HEK293T (cell line): ENCODE measurements around the gene BFSP2.

Experiments used
- CTCF ChIA-PET: fragments of 350-600 bp; formaldehyde crosslinking; extraction: SDS; loops from one replicate; lab custom pipeline; 2021; ENCODE audit warnings: antibody characterized with exemption, inconsistent platforms; lab: Yijun Ruan, JAX
- POLR2A ChIA-PET: fragments of 350-600 bp; formaldehyde crosslinking; extraction: SDS; loops from one replicate; lab custom pipeline; 2020; ENCODE audit warnings: antibody characterized with exemption, inconsistent platforms; lab: Yijun Ruan, JAX
- DNase-seq: peaks from one replicate; pipeline ENCODE4 v3.0.0; 2012; ENCODE audit warnings: mixed read lengths; ENCODE audit errors: extremely low spot score
- ARNT ChIP-seq: fragments of 450-650 bp; IDR thresholded peaks from 2 replicates; pipeline ENCODE4 v1.6.1; 2017; ENCODE audit warnings: mild to moderate bottlenecking
- BHLHE40 ChIP-seq: fragments of 450-650 bp; IDR thresholded peaks from 2 replicates; pipeline ENCODE4 v1.6.1; 2016; ENCODE audit warnings: mild to moderate bottlenecking, moderate library complexity, borderline replicate concordance
- CTBP1 ChIP-seq: fragments of 450-650 bp; IDR thresholded peaks from 2 replicates; pipeline ENCODE4 v1.6.1; 2016; ENCODE audit warnings: borderline replicate concordance
- ELF4 ChIP-seq: fragments of 450-650 bp; IDR thresholded peaks from 2 replicates; pipeline ENCODE4 v1.6.1; 2017; ENCODE audit warnings: antibody characterized with exemption
- FOXA1 ChIP-seq: fragments of 450-650 bp; IDR thresholded peaks from 2 replicates; pipeline ENCODE4 v1.6.1; 2016; ENCODE audit warnings: mild to moderate bottlenecking
- FOXK2 ChIP-seq: fragments of 450-650 bp; IDR thresholded peaks from 2 replicates; pipeline ENCODE4 v1.6.1; 2016; ENCODE audit warnings: mild to moderate bottlenecking
- FOXM1 ChIP-seq: fragments of 450-650 bp; IDR thresholded peaks from 2 replicates; pipeline ENCODE4 v1.6.1; 2017; ENCODE audit warnings: mild to moderate bottlenecking, borderline replicate concordance
- HDGF ChIP-seq: fragments of 450-650 bp; IDR thresholded peaks from 2 replicates; pipeline ENCODE4 v1.6.1; 2017; ENCODE audit warnings: antibody characterized with exemption, borderline replicate concordance
- L3MBTL2 ChIP-seq: fragments of 450-650 bp; conservative IDR thresholded peaks from 2 replicates; pipeline ENCODE4 v1.6.1; 2016; ENCODE audit warnings: mild to moderate bottlenecking
- LEF1 ChIP-seq: fragments of 450-650 bp; IDR thresholded peaks from 2 replicates; pipeline ENCODE4 v1.6.1; 2017; ENCODE audit warnings: mild to moderate bottlenecking, borderline replicate concordance
- NFRKB ChIP-seq: fragments of 450-650 bp; IDR thresholded peaks from 2 replicates; pipeline ENCODE4 v1.6.1; 2016; ENCODE audit warnings: mild to moderate bottlenecking, moderate library complexity
- SP1 ChIP-seq: fragments of 450-650 bp; IDR thresholded peaks from 2 replicates; pipeline ENCODE4 v1.6.1; 2017
- SUZ12 ChIP-seq: fragments of 450-650 bp; IDR thresholded peaks from 2 replicates; pipeline ENCODE4 v1.6.1; 2016; ENCODE audit warnings: mild to moderate bottlenecking
- TARDBP ChIP-seq: fragments of 450-650 bp; IDR thresholded peaks from 2 replicates; pipeline ENCODE4 v1.6.1; 2016
- ZNF384 ChIP-seq: fragments of 450-650 bp; IDR thresholded peaks from 2 replicates; pipeline ENCODE4 v1.6.1; 2016
- TF ChIP-seq, protein P1 (sequence below): fragments of 450-650 bp; IDR thresholded peaks from 2 replicates; pipeline ENCODE4 v1.6.1; 2016

Gene BFSP2

DNA sequence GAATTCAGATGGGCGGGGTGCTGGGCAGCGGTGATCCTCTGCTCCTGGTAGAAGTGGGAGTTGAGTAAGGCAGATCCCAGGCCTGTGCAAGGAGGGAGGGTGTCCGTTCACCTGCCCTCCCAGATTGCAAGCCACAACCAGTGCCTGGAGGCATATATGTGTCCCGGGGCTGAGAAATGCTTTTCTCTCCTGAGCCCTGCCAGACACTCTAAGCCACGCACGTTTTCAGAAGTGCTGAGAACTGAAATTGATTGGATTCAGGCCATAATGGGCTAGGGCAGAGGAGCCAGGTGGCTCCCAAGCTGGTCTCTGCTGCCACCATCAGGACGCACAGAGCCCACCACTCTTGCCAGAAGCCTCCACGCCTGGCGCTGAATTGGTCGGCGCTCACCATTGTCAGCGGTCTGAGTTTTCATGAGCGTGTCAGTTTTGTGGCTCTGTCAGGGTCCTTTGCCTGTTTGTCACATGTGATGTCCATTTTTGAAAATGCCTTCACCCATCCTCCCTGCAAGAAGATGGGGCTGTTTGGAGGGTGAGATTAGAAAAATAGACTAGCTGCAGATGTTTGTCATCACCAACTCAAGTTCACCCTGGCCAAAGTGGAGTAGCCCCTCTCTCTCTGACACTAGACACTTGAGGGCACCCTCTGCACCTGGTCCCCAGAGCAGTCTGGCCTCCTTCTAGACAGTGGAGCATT is 15.4 kb upstream of the BFSP2 start:
- POLR2A ChIA-PET: no interaction called here
- TF ChIP-seq FOXA1: no peak
- TF ChIP-seq SUZ12: no peak
- TF ChIP-seq FOXK2: no peak
- TF ChIP-seq CTBP1: no peak
- TF ChIP-seq HDGF: no peak
- TF ChIP-seq FOXM1: no peak
- TF ChIP-seq BHLHE40: no peak
- TF ChIP-seq, protein P1, sequence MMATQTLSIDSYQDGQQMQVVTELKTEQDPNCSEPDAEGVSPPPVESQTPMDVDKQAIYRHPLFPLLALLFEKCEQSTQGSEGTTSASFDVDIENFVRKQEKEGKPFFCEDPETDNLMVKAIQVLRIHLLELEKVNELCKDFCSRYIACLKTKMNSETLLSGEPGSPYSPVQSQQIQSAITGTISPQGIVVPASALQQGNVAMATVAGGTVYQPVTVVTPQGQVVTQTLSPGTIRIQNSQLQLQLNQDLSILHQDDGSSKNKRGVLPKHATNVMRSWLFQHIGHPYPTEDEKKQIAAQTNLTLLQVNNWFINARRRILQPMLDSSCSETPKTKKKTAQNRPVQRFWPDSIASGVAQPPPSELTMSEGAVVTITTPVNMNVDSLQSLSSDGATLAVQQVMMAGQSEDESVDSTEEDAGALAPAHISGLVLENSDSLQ: no peak
- TF ChIP-seq LEF1: no peak
- TF ChIP-seq ELF4: no peak
- no peak for TF ChIP-seq L3MBTL2
- no peak for TF ChIP-seq ZNF384
- TF ChIP-seq NFRKB: no peak
- TF ChIP-seq SP1: no peak
- TF ChIP-seq TARDBP: no peak
- TF ChIP-seq ARNT: no peak
- CTCF ChIA-PET: interaction anchor here (0.7 to 1.4 kb wide), 4 partner anchors 9 to 658 kb away, joined by 3 to 5 read pairs (median 4); no protein-coding TSS in a partner anchor
- peak; percentile 80 for DNase-seq

DNA sequence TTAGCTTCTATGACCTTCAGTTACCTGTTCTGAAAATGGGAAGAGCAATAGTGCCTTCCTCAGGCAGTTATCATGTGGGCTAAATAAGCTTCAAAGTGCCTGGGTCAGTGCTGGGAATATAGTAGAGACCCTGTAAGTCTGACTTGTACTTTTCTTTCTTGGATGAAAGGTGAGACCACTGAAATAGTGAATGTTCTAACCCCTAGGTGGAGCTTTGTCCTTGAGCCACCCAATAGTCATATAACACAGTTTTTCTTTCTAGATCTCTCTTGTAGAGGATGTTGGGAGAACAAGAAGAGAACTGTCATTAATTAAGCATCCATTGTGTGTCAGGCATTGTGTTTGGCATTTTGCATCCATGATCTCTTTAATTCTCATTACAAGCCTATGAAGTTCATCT is 13.0 kb upstream of the BFSP2 start:
- TF ChIP-seq ARNT (no peak), L3MBTL2 (no peak)
- ChIA-PET CTCF (interaction anchor here (0.8 to 1.4 kb wide), 3 partner anchors 34 to 656 kb away, joined by 3 to 6 read pairs (median 4); no protein-coding TSS in a partner anchor), POLR2A (no interaction called here)
- no peak for DNase-seq

DNA sequence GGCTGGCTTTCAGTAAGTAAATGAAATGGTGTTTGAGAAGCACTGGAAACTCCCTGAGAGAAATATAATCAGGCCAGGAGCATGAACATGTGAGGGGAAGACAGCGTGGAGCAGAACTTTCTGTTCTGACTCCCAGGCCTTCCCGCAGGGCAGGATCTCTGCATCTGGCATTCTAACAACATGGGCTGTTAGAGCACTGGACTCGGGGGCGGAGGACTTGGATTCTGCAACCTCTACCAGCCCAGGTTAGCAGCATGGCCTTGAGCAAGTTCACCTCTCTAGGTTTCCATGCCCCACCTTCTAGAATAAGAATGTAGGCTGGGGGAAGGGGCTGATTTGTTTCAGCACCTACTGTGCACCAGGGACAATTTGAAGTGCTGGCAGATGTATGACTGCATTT is 12.5 kb upstream of the BFSP2 start:
- POLR2A ChIA-PET: no interaction called here
- no peak for DNase-seq
- TF ChIP-seq FOXM1 (no peak), SUZ12 (no peak), L3MBTL2 (no peak), FOXK2 (no peak), CTBP1 (no peak), NFRKB (no peak), TARDBP (no peak), BHLHE40 (no peak), LEF1 (no peak), FOXA1 (no peak), ZNF384 (no peak), ARNT (no peak), ELF4 (no peak), HDGF (no peak), SP1 (no peak)
- TF ChIP-seq, protein P1: no peak
- CTCF ChIA-PET: interaction anchor here (0.6 to 1.4 kb wide), 4 partner anchors 34 to 656 kb away, joined by 3 to 6 read pairs (median 4); no protein-coding TSS in a partner anchor

DNA sequence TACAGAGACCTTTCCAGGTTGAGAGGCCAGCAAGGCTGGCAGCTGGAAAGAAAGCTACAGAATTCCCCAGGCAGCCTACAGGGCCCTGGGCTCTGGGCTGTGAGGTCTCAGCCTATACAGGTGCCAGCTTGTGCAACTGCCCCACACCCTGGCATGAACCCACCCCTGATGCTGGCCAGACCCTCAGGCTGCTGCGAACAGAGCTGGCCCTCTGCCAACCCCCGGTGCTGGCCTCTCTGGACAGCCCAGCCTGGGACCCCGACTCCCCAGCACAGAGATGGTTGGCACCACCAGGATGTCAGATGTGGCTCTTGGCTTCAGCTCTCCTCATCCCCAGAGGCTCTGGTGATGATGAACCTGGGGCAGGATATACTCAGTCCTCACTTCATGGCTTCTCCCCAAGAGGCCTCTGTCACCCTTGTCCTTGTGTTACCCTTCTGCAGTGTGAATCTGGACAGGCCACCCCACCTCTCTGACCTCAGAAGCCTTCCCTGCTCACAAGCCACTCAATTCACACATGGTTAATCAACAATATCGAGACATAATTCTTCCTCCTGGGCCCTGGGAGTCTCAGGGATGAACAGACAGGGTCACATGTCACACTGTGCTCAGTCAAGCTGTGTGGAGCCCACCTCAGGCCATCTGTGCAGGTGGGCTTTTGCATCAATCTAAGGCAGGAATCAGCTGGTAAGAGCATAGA is 11.0 kb upstream of the BFSP2 start:
- no peak for DNase-seq
- CTCF ChIA-PET: interaction anchor here (1.2 kb wide), 1 partner anchor 662 kb away, joined by 4 read pairs; no protein-coding TSS in a partner anchor
- no peak for TF ChIP-seq TARDBP
- no peak for TF ChIP-seq SUZ12
- TF ChIP-seq HDGF: no peak
- TF ChIP-seq LEF1: no peak
- no peak for TF ChIP-seq SP1
- TF ChIP-seq FOXK2: no peak
- TF ChIP-seq FOXA1: no peak
- no peak for TF ChIP-seq L3MBTL2
- no peak for TF ChIP-seq NFRKB
- TF ChIP-seq ARNT: no peak
- TF ChIP-seq, protein P1: no peak
- no peak for TF ChIP-seq BHLHE40
- TF ChIP-seq ZNF384: no peak
- TF ChIP-seq FOXM1: no peak
- no peak for TF ChIP-seq CTBP1
- POLR2A ChIA-PET: no interaction called here

DNA sequence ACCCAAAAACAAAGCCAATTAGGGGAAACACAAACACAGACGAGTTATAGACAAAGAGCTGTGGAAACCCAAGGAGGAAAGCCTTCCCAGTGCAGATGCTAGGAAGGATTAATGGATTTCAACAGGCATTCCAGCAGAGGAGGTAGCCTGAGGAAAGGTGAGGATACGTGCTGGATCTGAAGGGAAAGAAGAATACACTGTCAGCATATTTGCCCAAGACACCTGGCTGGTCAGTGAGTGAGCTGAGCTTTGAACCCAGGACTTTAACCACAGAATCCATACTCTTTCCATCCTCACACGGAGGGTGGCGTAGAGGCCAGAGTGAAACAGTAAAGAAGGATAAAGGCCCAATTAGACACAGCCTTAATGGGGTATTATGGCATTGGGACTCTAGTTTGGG is 9.1 kb upstream of the BFSP2 start:
- POLR2A ChIA-PET: no interaction called here
- CTCF ChIA-PET: interaction anchor here (0.5 to 1.2 kb wide), 2 partner anchors 659 to 665 kb away, joined by 3 to 5 read pairs; no protein-coding TSS in a partner anchor
- TF ChIP-seq LEF1: no peak
- no peak for TF ChIP-seq ZNF384
- TF ChIP-seq, protein P1: no peak
- TF ChIP-seq ELF4: no peak
- no peak for TF ChIP-seq L3MBTL2
- TF ChIP-seq NFRKB: no peak
- no peak for TF ChIP-seq FOXM1
- no peak for TF ChIP-seq SP1
- TF ChIP-seq HDGF: no peak
- no peak for TF ChIP-seq CTBP1
- TF ChIP-seq FOXK2: no peak
- TF ChIP-seq FOXA1: no peak
- TF ChIP-seq ARNT: no peak
- TF ChIP-seq BHLHE40: no peak
- no peak for DNase-seq
